ENCODE measurements around the gene AQP7.
"Not testable (repeated sequence)": the region's sequence is repeated elsewhere in the genome, so short reads cannot be mapped to it uniquely, and the experiment has no call there.

The AQP7 gene

GRCh38 chr9:33375238-33375840, 27.0 kb downstream of the AQP7 start:
- DNase-seq (ENCODE audit: low spot score), result peak; percentile 56

- peak; percentile 70 for DNase-seq (ENCODE audit: low spot score)
Observed at GRCh38 chr9:33374634-33375237, 27.6 kb downstream of the AQP7 start.

- DNase-seq (ENCODE audit: low spot score), result no peak
Observed at GRCh38 chr9:33374190-33374589, 28.2 kb downstream of the AQP7 start.

GRCh38 chr9:33372900-33373299, 29.5 kb downstream of the AQP7 start:
- DNase-seq (ENCODE audit: low spot score), result no peak

- DNase-seq (ENCODE audit: low spot score), result no peak
Observed at GRCh38 chr9:33366979-33367480, 35.3 kb downstream of the AQP7 start.

GRCh38 chr9:33364814-33365213, 37.6 kb downstream of the AQP7 start:
- DNase-seq (ENCODE audit: low spot score), result not testable (repeated sequence)

- DNase-seq (ENCODE audit: low spot score), result no peak
Observed at GRCh38 chr9:33364127-33364526, 38.2 kb downstream of the AQP7 start.

GRCh38 chr9:33358641-33359040, 43.7 kb downstream of the AQP7 start:
- not testable (repeated sequence) for DNase-seq (ENCODE audit: low spot score)

GRCh38 chr9:33355933-33356332, 46.4 kb downstream of the AQP7 start:
- no peak for DNase-seq (ENCODE audit: low spot score)

- no peak for DNase-seq (ENCODE audit: low spot score)
Observed at GRCh38 chr9:33354651-33355211, 47.6 kb downstream of the AQP7 start.

GRCh38 chr9:33351547-33351946, 50.8 kb downstream of the AQP7 start:
- DNase-seq (ENCODE audit: low spot score), result no peak

GRCh38 chr9:33350310-33350709, 52.1 kb downstream of the AQP7 start:
- no peak for DNase-seq (ENCODE audit: low spot score)

- DNase-seq (ENCODE audit: low spot score), result no peak
Observed at GRCh38 chr9:33349743-33350142, 52.6 kb downstream of the AQP7 start.

- DNase-seq (ENCODE audit: low spot score), result no peak
Observed at GRCh38 chr9:33348998-33349397, 53.4 kb downstream of the AQP7 start.

GRCh38 chr9:33346564-33346963, 55.8 kb downstream of the AQP7 start:
- DNase-seq (ENCODE audit: low spot score), result no peak

GRCh38 chr9:33344145-33344544, 58.2 kb downstream of the AQP7 start:
- no peak for DNase-seq (ENCODE audit: low spot score)

GRCh38 chr9:33341182-33341581, 61.2 kb downstream of the AQP7 start:
- DNase-seq (ENCODE audit: low spot score), result no peak

GRCh38 chr9:33340186-33340585, 62.2 kb downstream of the AQP7 start:
- no peak for DNase-seq (ENCODE audit: low spot score)

Small RNA genes lying within 50 kb of the gene (small RNA-seq; reads per million reads assigned to genes)
- gene AL356218.2, result 0 reads per million in 2 experiments
- gene RF00019, result 0 reads per million in 2 experiments

All from SK-N-DZ (cell line).